ENCODE results near the gene CISD3.
A peak's percentile ranks its signal among the peaks of the same experiment; 100 is the strongest.

The CISD3 gene

DNA sequence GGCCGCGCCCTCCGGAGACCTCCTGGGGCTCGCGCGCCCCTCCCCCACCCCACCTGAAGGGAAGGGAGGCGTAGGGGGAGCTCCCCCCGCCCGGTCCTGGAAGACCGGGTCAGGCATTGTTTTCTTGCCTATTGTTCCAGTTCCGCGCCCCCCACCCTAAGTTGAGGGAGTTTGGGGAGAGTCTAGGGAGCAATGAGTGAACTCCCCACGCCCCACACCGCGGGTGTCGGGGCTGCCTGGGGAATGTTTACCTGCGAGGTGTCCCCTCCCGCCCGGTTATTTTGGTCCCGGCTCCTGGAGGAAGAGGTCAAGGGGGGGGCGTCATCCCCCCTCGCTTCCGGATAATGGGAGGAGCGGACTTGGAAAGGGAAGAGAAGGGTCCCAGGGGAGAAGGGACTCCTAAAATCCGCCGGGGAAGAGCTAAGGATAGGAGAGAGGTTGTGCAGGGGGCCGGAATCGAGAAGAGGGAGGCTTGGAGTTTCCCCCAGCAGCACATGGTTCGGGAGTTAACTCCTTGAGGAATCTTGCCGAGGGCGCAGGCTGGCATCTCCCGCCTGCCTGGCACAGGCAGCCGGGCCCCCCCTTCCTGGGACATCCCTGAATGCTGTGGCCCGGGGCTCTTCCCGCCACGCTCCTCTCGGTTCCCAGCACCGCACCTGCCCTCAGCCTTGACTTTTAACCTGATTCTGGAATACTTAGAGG is 24.2 kb upstream of the CISD3 start (continued):
- TF ChIP-seq ZFP69B (tag by site-specific recombination; IDR thresholded peaks at IDR 0.05) (0 out of 2 replicates have a peak, but pooled peaks have one; percentile 36), ZNF677 (tag by site-specific recombination; IDR thresholded peaks at IDR 0.05) (no peak), ZNF654 (tag by site-specific recombination; IDR thresholded peaks at IDR 0.05; ENCODE audit: low read depth) (no peak), HOXA7 (CRISPR knock-in tag; IDR thresholded peaks at IDR 0.05; ENCODE audit: borderline replicate concordance) (no peak), SP3 (tag by site-specific recombination; IDR thresholded peaks at IDR 0.05) (peak; percentile 72), SP7 (tag by site-specific recombination; IDR thresholded peaks at IDR 0.05) (peak; percentile 45; the same call in 1 of the 2 replicates), ZNF239 (tag by site-specific recombination; IDR thresholded peaks at IDR 0.05) (no peak), ZNF133 (tag by site-specific recombination; IDR thresholded peaks at IDR 0.05) (no peak), ZNF548 (tag by site-specific recombination; IDR thresholded peaks at IDR 0.05) (no peak), ZFHX2 (tag by site-specific recombination; conservative IDR thresholded peaks at IDR 0.05) (no peak; the same call in 1 of the 2 replicates), ZNF843 (tag by site-specific recombination; IDR thresholded peaks at IDR 0.05) (peak; percentile 18; the same call in 1 of the 2 replicates), ZNF138 (tag by site-specific recombination; IDR thresholded peaks at IDR 0.05; ENCODE audit: borderline replicate concordance) (no peak), BCL11A (tag by site-specific recombination; IDR thresholded peaks at IDR 0.05; ENCODE audit: low read depth) (no peak; the same call in 1 of the 2 replicates), ZNF155 (tag by site-specific recombination; IDR thresholded peaks at IDR 0.05) (no peak), SETDB1 (IDR thresholded peaks at IDR 0.05; ENCODE audit: insufficient read length, low read length) (no peak), ZNF292 (tag by site-specific recombination; IDR thresholded peaks at IDR 0.05; ENCODE audit: borderline replicate concordance, low read depth) (no peak), ZNF223 (tag by site-specific recombination; IDR thresholded peaks at IDR 0.05) (peak; percentile 90), TRIM28 (IDR thresholded peaks at IDR 0.05; ENCODE audit: borderline replicate concordance, low read length) (no peak), ZNF544 (tag by site-specific recombination; IDR thresholded peaks at IDR 0.05) (no peak), ZNF24 (tag by site-specific recombination; IDR thresholded peaks at IDR 0.05) (no peak)
- TF ChIP-seq, protein P1, sequence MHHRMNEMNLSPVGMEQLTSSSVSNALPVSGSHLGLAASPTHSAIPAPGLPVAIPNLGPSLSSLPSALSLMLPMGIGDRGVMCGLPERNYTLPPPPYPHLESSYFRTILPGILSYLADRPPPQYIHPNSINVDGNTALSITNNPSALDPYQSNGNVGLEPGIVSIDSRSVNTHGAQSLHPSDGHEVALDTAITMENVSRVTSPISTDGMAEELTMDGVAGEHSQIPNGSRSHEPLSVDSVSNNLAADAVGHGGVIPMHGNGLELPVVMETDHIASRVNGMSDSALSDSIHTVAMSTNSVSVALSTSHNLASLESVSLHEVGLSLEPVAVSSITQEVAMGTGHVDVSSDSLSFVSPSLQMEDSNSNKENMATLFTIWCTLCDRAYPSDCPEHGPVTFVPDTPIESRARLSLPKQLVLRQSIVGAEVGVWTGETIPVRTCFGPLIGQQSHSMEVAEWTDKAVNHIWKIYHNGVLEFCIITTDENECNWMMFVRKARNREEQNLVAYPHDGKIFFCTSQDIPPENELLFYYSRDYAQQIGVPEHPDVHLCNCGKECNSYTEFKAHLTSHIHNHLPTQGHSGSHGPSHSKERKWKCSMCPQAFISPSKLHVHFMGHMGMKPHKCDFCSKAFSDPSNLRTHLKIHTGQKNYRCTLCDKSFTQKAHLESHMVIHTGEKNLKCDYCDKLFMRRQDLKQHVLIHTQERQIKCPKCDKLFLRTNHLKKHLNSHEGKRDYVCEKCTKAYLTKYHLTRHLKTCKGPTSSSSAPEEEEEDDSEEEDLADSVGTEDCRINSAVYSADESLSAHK (tag by site-specific recombination; IDR thresholded peaks at IDR 0.05): no peak
- TF ChIP-seq, protein P2, sequence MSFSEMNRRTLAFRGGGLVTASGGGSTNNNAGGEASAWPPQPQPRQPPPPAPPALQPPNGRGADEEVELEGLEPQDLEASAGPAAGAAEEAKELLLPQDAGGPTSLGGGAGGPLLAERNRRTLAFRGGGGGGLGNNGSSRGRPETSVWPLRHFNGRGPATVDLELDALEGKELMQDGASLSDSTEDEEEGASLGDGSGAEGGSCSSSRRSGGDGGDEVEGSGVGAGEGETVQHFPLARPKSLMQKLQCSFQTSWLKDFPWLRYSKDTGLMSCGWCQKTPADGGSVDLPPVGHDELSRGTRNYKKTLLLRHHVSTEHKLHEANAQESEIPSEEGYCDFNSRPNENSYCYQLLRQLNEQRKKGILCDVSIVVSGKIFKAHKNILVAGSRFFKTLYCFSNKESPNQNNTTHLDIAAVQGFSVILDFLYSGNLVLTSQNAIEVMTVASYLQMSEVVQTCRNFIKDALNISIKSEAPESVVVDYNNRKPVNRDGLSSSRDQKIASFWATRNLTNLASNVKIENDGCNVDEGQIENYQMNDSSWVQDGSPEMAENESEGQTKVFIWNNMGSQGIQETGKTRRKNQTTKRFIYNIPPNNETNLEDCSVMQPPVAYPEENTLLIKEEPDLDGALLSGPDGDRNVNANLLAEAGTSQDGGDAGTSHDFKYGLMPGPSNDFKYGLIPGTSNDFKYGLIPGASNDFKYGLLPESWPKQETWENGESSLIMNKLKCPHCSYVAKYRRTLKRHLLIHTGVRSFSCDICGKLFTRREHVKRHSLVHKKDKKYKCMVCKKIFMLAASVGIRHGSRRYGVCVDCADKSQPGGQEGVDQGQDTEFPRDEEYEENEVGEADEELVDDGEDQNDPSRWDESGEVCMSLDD (tag by site-specific recombination; IDR thresholded peaks at IDR 0.05): peak; percentile 92
- TF ChIP-seq, protein P3, sequence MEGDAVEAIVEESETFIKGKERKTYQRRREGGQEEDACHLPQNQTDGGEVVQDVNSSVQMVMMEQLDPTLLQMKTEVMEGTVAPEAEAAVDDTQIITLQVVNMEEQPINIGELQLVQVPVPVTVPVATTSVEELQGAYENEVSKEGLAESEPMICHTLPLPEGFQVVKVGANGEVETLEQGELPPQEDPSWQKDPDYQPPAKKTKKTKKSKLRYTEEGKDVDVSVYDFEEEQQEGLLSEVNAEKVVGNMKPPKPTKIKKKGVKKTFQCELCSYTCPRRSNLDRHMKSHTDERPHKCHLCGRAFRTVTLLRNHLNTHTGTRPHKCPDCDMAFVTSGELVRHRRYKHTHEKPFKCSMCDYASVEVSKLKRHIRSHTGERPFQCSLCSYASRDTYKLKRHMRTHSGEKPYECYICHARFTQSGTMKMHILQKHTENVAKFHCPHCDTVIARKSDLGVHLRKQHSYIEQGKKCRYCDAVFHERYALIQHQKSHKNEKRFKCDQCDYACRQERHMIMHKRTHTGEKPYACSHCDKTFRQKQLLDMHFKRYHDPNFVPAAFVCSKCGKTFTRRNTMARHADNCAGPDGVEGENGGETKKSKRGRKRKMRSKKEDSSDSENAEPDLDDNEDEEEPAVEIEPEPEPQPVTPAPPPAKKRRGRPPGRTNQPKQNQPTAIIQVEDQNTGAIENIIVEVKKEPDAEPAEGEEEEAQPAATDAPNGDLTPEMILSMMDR (tag by site-specific recombination; IDR thresholded peaks at IDR 0.05): no peak
- TF ChIP-seq, protein P4, sequence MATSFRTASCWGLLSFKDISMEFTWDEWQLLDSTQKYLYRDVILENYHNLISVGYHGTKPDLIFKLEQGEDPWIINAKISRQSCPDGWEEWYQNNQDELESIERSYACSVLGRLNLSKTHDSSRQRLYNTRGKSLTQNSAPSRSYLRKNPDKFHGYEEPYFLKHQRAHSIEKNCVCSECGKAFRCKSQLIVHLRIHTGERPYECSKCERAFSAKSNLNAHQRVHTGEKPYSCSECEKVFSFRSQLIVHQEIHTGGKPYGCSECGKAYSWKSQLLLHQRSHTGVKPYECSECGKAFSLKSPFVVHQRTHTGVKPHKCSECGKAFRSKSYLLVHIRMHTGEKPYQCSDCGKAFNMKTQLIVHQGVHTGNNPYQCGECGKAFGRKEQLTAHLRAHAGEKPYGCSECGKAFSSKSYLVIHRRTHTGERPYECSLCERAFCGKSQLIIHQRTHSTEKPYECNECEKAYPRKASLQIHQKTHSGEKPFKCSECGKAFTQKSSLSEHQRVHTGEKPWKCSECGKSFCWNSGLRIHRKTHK (tag by site-specific recombination; IDR thresholded peaks at IDR 0.05): no peak
- TF ChIP-seq, protein P5, sequence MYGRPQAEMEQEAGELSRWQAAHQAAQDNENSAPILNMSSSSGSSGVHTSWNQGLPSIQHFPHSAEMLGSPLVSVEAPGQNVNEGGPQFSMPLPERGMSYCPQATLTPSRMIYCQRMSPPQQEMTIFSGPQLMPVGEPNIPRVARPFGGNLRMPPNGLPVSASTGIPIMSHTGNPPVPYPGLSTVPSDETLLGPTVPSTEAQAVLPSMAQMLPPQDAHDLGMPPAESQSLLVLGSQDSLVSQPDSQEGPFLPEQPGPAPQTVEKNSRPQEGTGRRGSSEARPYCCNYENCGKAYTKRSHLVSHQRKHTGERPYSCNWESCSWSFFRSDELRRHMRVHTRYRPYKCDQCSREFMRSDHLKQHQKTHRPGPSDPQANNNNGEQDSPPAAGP (tag by site-specific recombination; IDR thresholded peaks at IDR 0.05): no peak; the same call in 1 of the 2 replicates
- TF ChIP-seq, protein P6, sequence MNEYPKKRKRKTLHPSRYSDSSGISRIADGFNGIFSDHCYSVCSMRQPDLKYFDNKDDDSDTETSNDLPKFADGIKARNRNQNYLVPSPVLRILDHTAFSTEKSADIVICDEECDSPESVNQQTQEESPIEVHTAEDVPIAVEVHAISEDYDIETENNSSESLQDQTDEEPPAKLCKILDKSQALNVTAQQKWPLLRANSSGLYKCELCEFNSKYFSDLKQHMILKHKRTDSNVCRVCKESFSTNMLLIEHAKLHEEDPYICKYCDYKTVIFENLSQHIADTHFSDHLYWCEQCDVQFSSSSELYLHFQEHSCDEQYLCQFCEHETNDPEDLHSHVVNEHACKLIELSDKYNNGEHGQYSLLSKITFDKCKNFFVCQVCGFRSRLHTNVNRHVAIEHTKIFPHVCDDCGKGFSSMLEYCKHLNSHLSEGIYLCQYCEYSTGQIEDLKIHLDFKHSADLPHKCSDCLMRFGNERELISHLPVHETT (tag by site-specific recombination; IDR thresholded peaks at IDR 0.05): 0 out of 2 replicates have a peak, but pooled peaks have one; percentile 47
- TF ChIP-seq, protein P7, sequence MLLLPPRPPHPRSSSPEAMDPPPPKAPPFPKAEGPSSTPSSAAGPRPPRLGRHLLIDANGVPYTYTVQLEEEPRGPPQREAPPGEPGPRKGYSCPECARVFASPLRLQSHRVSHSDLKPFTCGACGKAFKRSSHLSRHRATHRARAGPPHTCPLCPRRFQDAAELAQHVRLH (tag by site-specific recombination; IDR thresholded peaks at IDR 0.05): no peak

Data from HEK293 (cell line).